ENCODE measurements around the gene MTHFD2.
"Not testable (repeated sequence)": the region's sequence is repeated elsewhere in the genome, so short reads cannot be mapped to it uniquely, and the experiment has no call there.

Gene MTHFD2

GRCh38 chr2:74181739-74182138 is 16.7 kb upstream of the MTHFD2 start:
- DNase-seq (ENCODE audit: low spot score): no peak
- no peak overlapping the region for H3K27ac ChIP-seq
- ChIA-PET POLR2A (ENCODE audit: low non-redundant PET) (interaction anchor here (0.6 kb wide), 1 partner anchor 11 kb away, joined by 4 read pairs; no protein-coding TSS in a partner anchor), CTCF (no interaction called here)
- TF ChIP-seq CTCF (conservative IDR thresholded peaks at IDR 0.05; ENCODE audit: low read depth): no peak

- POLR2A ChIA-PET (ENCODE audit: low non-redundant PET): no interaction called here
- CTCF ChIA-PET: no interaction called here
- TF ChIP-seq CTCF (conservative IDR thresholded peaks at IDR 0.05; ENCODE audit: low read depth): no peak
- no peak overlapping the region for H3K27ac ChIP-seq
- no peak for DNase-seq (ENCODE audit: low spot score)
Observed at GRCh38 chr2:74183878-74184277, 14.5 kb upstream of the MTHFD2 start.

GRCh38 chr2:74186038-74186437 is 12.4 kb upstream of the MTHFD2 start:
- POLR2A ChIA-PET (ENCODE audit: low non-redundant PET): no interaction called here

GRCh38 chr2:74186706-74187105 is 11.7 kb upstream of the MTHFD2 start:
- peak overlapping the region; percentile 19 for H3K27ac ChIP-seq
- DNase-seq (ENCODE audit: low spot score); CTCF ChIA-PET; POLR2A ChIA-PET (ENCODE audit: low non-redundant PET): not testable (repeated sequence)

More at GRCh38 chr2:74186038-74186437, 12.4 kb upstream of the MTHFD2 start:
- peak overlapping the region; percentile 19 for H3K27ac ChIP-seq
- CTCF ChIA-PET: no interaction called here
- no peak for TF ChIP-seq CTCF (conservative IDR thresholded peaks at IDR 0.05; ENCODE audit: low read depth)
- no peak for DNase-seq (ENCODE audit: low spot score)

GRCh38 chr2:74188018-74188601 is 10.3 kb upstream of the MTHFD2 start:
- POLR2A ChIA-PET (ENCODE audit: low non-redundant PET): interaction anchor here (0.6 to 1.0 kb wide), 4 partner anchors 9 to 84 kb away, joined by 3 to 10 read pairs (median 4); partner anchors contain the start of genes MOB1A and MTHFD2

GRCh38 chr2:74188696-74189095 is 9.7 kb upstream of the MTHFD2 start:
- no peak for DNase-seq (ENCODE audit: low spot score)
- no peak for TF ChIP-seq CTCF (conservative IDR thresholded peaks at IDR 0.05; ENCODE audit: low read depth)
- CTCF ChIA-PET: interaction anchor here (0.5 to 1.2 kb wide), 5 partner anchors 9 to 33 kb away, joined by 3 to 5 read pairs (median 3); partner anchors contain the start of genes MOB1A and MTHFD2
- peak overlapping the region; percentile 75 for H3K27ac ChIP-seq
- POLR2A ChIA-PET (ENCODE audit: low non-redundant PET): interaction anchor here (0.6 to 1.0 kb wide), 4 partner anchors 8 to 84 kb away, joined by 3 to 10 read pairs (median 4); partner anchors contain the start of genes MOB1A and MTHFD2

More at GRCh38 chr2:74188018-74188601, 10.3 kb upstream of the MTHFD2 start:
- TF ChIP-seq CTCF (conservative IDR thresholded peaks at IDR 0.05; ENCODE audit: low read depth): no peak
- peak overlapping the region; percentile 75 for H3K27ac ChIP-seq
- DNase-seq (ENCODE audit: low spot score): peak; percentile 83
- CTCF ChIA-PET: interaction anchor here (0.5 to 1.0 kb wide), 4 partner anchors 9 to 34 kb away, joined by 3 to 5 read pairs (median 3); partner anchors contain the start of gene MOB1A
